GM19395 (cell line): ENCODE results near the gene BST1.

Experiments
- ATAC-seq: cut with Tn5 transposase; IDR thresholded peaks from one replicate; pipeline ENCODE4 v1.9.1; 2021; ENCODE audit warnings: mild to moderate bottlenecking, moderate library complexity; ENCODE audit not compliant: unreplicated experiment

Gene BST1

DNA sequence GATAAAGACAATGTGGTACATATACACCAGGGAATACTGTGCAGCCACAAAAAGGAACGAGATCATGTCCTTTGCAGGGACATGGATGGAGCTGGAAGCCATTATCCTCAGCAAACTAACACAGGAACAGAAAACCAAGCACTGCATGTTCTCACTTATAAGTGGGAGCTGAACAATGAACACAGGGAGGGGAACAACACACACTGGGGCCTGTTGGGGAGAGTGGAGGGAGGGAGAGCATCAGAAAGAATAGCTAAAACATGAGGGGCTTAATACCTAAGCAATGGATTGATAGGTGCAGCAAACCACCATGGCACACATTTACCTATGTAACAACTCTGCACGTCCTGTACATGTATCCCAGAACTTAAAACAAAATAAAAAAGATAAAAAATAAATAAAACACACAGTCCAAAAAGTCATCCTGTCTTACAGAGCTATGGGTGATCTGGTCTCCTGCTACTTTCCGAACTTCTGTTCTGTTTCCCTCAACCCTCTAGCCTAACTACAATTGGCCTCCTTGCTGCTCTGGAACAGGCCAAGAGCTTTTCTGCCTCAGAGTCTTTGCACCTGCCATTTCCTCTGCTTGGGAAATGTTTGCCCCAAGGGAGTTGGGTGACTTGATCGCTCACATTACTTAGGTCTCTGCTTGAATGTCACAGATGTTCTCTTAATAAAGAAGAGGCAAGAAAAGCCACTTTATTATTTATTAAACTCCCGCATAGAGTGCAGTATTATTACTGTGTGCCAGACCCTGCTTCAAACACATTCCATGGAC is 74.2 kb downstream of the BST1 start:
- no peak for ATAC-seq

DNA sequence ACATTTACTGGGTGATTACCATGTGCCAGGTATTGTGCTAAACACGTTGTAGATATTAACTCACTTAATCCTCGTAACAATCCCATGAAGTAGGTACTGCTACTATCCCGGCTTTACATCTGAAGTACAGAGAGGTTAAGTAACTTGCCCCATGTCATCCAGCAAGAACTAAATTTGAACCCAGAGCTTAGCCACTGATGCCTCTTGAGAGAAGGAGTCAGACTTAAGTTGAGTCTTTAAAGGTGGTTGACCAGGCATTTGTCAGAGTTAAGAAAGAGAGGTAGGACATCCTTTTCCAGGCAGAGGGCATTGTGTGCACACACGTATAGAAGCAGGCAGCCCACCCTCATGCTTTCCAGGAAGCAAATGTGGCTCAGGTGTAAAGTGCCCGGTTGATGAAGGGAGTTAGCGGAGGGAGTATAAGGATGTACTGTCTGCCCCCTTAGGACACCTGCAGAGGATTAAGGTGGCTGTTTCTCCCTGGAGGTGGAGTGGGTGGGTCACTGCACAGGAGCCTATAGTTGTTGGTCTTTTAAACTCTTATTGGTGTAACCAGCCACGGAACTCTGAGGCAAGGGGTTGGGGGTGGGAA is 74.9 kb downstream of the BST1 start:
- no peak for ATAC-seq

DNA sequence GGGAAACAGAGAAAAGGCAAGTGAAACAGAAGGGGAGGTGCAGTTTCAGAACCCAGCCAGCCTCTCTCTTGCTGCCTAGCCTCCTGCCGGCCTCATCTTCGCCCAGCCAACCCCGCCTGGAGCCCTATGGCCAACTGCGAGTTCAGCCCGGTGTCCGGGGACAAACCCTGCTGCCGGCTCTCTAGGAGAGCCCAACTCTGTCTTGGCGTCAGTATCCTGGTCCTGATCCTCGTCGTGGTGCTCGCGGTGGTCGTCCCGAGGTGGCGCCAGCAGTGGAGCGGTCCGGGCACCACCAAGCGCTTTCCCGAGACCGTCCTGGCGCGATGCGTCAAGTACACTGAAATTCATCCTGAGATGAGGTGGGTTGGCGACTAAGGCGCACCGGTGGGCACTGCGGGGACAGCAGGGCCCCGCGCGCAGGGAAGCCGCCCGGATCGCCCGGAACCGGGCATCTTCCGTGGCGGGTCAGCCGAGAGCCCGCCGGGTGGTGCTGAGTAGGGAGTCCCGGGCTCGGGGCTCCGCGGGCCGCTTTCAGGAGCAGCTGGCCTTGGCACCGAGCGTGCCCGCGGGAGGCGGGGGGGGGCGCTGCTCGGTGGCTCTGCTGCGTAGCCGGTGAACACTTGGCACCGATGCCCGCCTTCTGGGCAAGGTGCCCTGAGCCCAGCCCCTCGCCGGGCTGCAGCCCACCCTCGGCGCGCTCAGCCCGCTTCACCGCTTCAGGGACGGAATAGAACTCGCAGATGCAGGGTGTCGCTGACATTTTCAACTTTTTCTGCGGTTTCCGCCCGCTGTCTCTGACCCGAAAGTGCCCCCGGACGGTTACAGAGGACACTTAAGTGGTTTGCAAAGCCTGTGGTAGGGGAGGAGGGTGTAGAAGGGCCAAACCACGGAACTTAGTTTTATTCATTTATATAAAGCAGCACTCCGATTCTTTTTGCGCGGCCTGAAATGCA is 75.7 kb downstream of the BST1 start, which contains the start of gene CD38:
TSS of gene CD38 (plus strand) at position 40 of the 953 bp plus-strand sequence. CDS start at position 127, 87 bp downstream.
- ATAC-seq = peak; percentile 80

GRCh38 chr4:15779306-15779705 is 76.4 kb downstream of the BST1 start:
- ATAC-seq = no peak

- ATAC-seq = no peak
These were observed 76.9 kb downstream of the BST1 start for GRCh38 chr4:15779809-15780208.

GRCh38 chr4:15781427-15782095 is 78.7 kb downstream of the BST1 start:
- peak; percentile 25 for ATAC-seq
